Eye (tissue), 1 donor: ENCODE measurements around the gene AANAT.

ENCODE experiments used
- DNase-seq: peaks from one replicate; pipeline ENCODE4 v3.0.0-alpha.2; 2015

AANAT gene

GRCh38 chr17:76442341-76443338, 24.8 kb upstream of the AANAT start:
- DNase-seq, result no peak

- DNase-seq, result peak; percentile 66
Observed at GRCh38 chr17:76444518-76445311, 22.7 kb upstream of the AANAT start.

- peak; percentile 47 for DNase-seq
Observed at GRCh38 chr17:76445697-76446448, 21.5 kb upstream of the AANAT start.

- DNase-seq, result peak; percentile 71
Observed at GRCh38 chr17:76446449-76447231, 20.8 kb upstream of the AANAT start.

GRCh38 chr17:76447931-76448652, 19.3 kb upstream of the AANAT start:
- peak; percentile 46 for DNase-seq

- DNase-seq, result no peak
Observed at GRCh38 chr17:76449126-76449525, 18.3 kb upstream of the AANAT start.

GRCh38 chr17:76451506-76451905, 15.9 kb upstream of the AANAT start:
- DNase-seq, result peak; percentile 37

GRCh38 chr17:76452127-76452659, 15.2 kb upstream of the AANAT start:
- DNase-seq, result peak; percentile 58

- DNase-seq, result peak; percentile 96
Observed at GRCh38 chr17:76452660-76453430, 14.6 kb upstream of the AANAT start, which contains the start of gene UBE2O. Gene UBE2O, minus strand, starts transcription at chr17:76453152. Its CDS starts 11 bp downstream, at chr17:76453141.

GRCh38 chr17:76453431-76453743, 14.0 kb upstream of the AANAT start:
- no peak for DNase-seq

GRCh38 chr17:76458580-76459490, 8.6 kb upstream of the AANAT start:
- peak; percentile 66 for DNase-seq

- DNase-seq, result no peak
Observed at GRCh38 chr17:76459674-76460073, 7.7 kb upstream of the AANAT start.

GRCh38 chr17:76461765-76462555, 5.4 kb upstream of the AANAT start:
- no peak for DNase-seq

- DNase-seq, result no peak
Observed at GRCh38 chr17:76462556-76463290, 4.7 kb upstream of the AANAT start.

GRCh38 chr17:76466775-76467130, 650 bp upstream of the AANAT start:
- no peak for DNase-seq

- DNase-seq, result no peak
Observed at GRCh38 chr17:76467809-76468633, 618 bp downstream of the AANAT start.

GRCh38 chr17:76468634-76469010, 1.2 kb downstream of the AANAT start:
- no peak for DNase-seq
